ENCODE measurements around the gene TNRC18.

The TNRC18 gene

GRCh38 chr7:5350600-5351385, 72.8 kb downstream of the TNRC18 start:
- no peak overlapping the region for H3K4me3 ChIP-seq (ENCODE audit: low read length)
- no peaks in the 10 kb centered on the region for H3K9me3 ChIP-seq (ENCODE audit: control insufficient read depth, low read length)
- H3K9ac ChIP-seq (ENCODE audit: low read length), result no peak overlapping the region
- peaks cover 22% of the 10 kb centered on the region for H3K4me1 ChIP-seq (ENCODE audit: control insufficient read depth, insufficient read depth, low read length)
- DNase-seq (ENCODE audit: low read depth), result no peak
- no peaks in the 10 kb centered on the region for H3K27me3 ChIP-seq (replicated peaks; ENCODE audit: control insufficient read depth, insufficient read depth, low read length)
- H3K36me3 ChIP-seq (ENCODE audit: control insufficient read depth, insufficient read depth, low read length, severe bottlenecking), result peaks cover 23% of the 10 kb centered on the region

GRCh38 chr7:5350174-5350463, 73.5 kb downstream of the TNRC18 start:
- peaks cover 19% of the 10 kb centered on the region for H3K4me1 ChIP-seq (ENCODE audit: control insufficient read depth, insufficient read depth, low read length)

GRCh38 chr7:5349437-5350173, 74.0 kb downstream of the TNRC18 start:
- H3K4me1 ChIP-seq (ENCODE audit: control insufficient read depth, insufficient read depth, low read length), result peaks cover 14% of the 10 kb centered on the region
- no peaks in the 10 kb centered on the region for H3K9me3 ChIP-seq (ENCODE audit: control insufficient read depth, low read length)
- H3K27me3 ChIP-seq (replicated peaks; ENCODE audit: control insufficient read depth, insufficient read depth, low read length), result no peaks in the 10 kb centered on the region
- H3K4me3 ChIP-seq (ENCODE audit: low read length), result no peak overlapping the region
- no peak overlapping the region for H3K9ac ChIP-seq (ENCODE audit: low read length)
- H3K36me3 ChIP-seq (ENCODE audit: control insufficient read depth, insufficient read depth, low read length, severe bottlenecking), result peaks cover 22% of the 10 kb centered on the region
- no peak for DNase-seq (ENCODE audit: low read depth)

More at GRCh38 chr7:5350174-5350463, 73.5 kb downstream of the TNRC18 start:
- no peaks in the 10 kb centered on the region for H3K9me3 ChIP-seq (ENCODE audit: control insufficient read depth, low read length)
- peaks cover 17% of the 10 kb centered on the region for H3K36me3 ChIP-seq (ENCODE audit: control insufficient read depth, insufficient read depth, low read length, severe bottlenecking)
- no peak overlapping the region for H3K9ac ChIP-seq (ENCODE audit: low read length)
- no peaks in the 10 kb centered on the region for H3K27me3 ChIP-seq (replicated peaks; ENCODE audit: control insufficient read depth, insufficient read depth, low read length)
- DNase-seq (ENCODE audit: low read depth), result no peak
- no peak overlapping the region for H3K4me3 ChIP-seq (ENCODE audit: low read length)

GRCh38 chr7:5349005-5349380, 74.6 kb downstream of the TNRC18 start:
- H3K4me1 ChIP-seq (ENCODE audit: control insufficient read depth, insufficient read depth, low read length), result peaks cover 8% of the 10 kb centered on the region
- H3K4me3 ChIP-seq (ENCODE audit: low read length), result no peak overlapping the region
- DNase-seq (ENCODE audit: low read depth), result no peak
- H3K36me3 ChIP-seq (ENCODE audit: control insufficient read depth, insufficient read depth, low read length, severe bottlenecking), result peaks cover 29% of the 10 kb centered on the region
- H3K9me3 ChIP-seq (ENCODE audit: control insufficient read depth, low read length), result no peaks in the 10 kb centered on the region
- H3K27me3 ChIP-seq (replicated peaks; ENCODE audit: control insufficient read depth, insufficient read depth, low read length), result no peaks in the 10 kb centered on the region
- H3K9ac ChIP-seq (ENCODE audit: low read length), result no peak overlapping the region

GRCh38 chr7:5348134-5349004, 75.3 kb downstream of the TNRC18 start:
- H3K4me3 ChIP-seq (ENCODE audit: low read length), result no peak overlapping the region
- DNase-seq (ENCODE audit: low read depth), result no peak
- H3K9ac ChIP-seq (ENCODE audit: low read length), result peak overlapping the region; percentile 51
- no peaks in the 10 kb centered on the region for H3K27me3 ChIP-seq (replicated peaks; ENCODE audit: control insufficient read depth, insufficient read depth, low read length)
- peaks cover 8% of the 10 kb centered on the region for H3K4me1 ChIP-seq (ENCODE audit: control insufficient read depth, insufficient read depth, low read length)
- peaks cover 32% of the 10 kb centered on the region for H3K36me3 ChIP-seq (ENCODE audit: control insufficient read depth, insufficient read depth, low read length, severe bottlenecking)
- H3K9me3 ChIP-seq (ENCODE audit: control insufficient read depth, low read length), result no peaks in the 10 kb centered on the region

GRCh38 chr7:5345671-5346070, 78.0 kb downstream of the TNRC18 start:
- H3K4me3 ChIP-seq (ENCODE audit: low read length), result no peak overlapping the region
- peaks cover 40% of the 10 kb centered on the region for H3K36me3 ChIP-seq (ENCODE audit: control insufficient read depth, insufficient read depth, low read length, severe bottlenecking)
- no peak overlapping the region for H3K9ac ChIP-seq (ENCODE audit: low read length)
- no peaks in the 10 kb centered on the region for H3K27me3 ChIP-seq (replicated peaks; ENCODE audit: control insufficient read depth, insufficient read depth, low read length)
- H3K4me1 ChIP-seq (ENCODE audit: control insufficient read depth, insufficient read depth, low read length), result peaks cover 8% of the 10 kb centered on the region
- no peak for DNase-seq (ENCODE audit: low read depth)
- H3K9me3 ChIP-seq (ENCODE audit: control insufficient read depth, low read length), result no peaks in the 10 kb centered on the region

GRCh38 chr7:5345171-5345570, 78.5 kb downstream of the TNRC18 start:
- no peak overlapping the region for H3K4me3 ChIP-seq (ENCODE audit: low read length)
- no peak overlapping the region for H3K9ac ChIP-seq (ENCODE audit: low read length)
- no peak for DNase-seq (ENCODE audit: low read depth)
- H3K27me3 ChIP-seq (replicated peaks; ENCODE audit: control insufficient read depth, insufficient read depth, low read length), result no peaks in the 10 kb centered on the region
- H3K36me3 ChIP-seq (ENCODE audit: control insufficient read depth, insufficient read depth, low read length, severe bottlenecking), result peaks cover 43% of the 10 kb centered on the region
- H3K4me1 ChIP-seq (ENCODE audit: control insufficient read depth, insufficient read depth, low read length), result peaks cover 8% of the 10 kb centered on the region
- H3K9me3 ChIP-seq (ENCODE audit: control insufficient read depth, low read length), result no peaks in the 10 kb centered on the region

GRCh38 chr7:5344342-5344741, 79.3 kb downstream of the TNRC18 start:
- DNase-seq (ENCODE audit: low read depth), result no peak
- Histone ChIP-seq H3K36me3 (ENCODE audit: control insufficient read depth, insufficient read depth, low read length, severe bottlenecking) (peaks cover 50% of the 10 kb centered on the region), H3K9me3 (ENCODE audit: control insufficient read depth, low read length) (no peaks in the 10 kb centered on the region), H3K4me1 (ENCODE audit: control insufficient read depth, insufficient read depth, low read length) (peaks cover 8% of the 10 kb centered on the region), H3K9ac (ENCODE audit: low read length) (no peak overlapping the region), H3K4me3 (ENCODE audit: low read length) (no peak overlapping the region), H3K27me3 (replicated peaks; ENCODE audit: control insufficient read depth, insufficient read depth, low read length) (no peaks in the 10 kb centered on the region)

GRCh38 chr7:5343884-5344283, 79.8 kb downstream of the TNRC18 start:
- no peaks in the 10 kb centered on the region for H3K27me3 ChIP-seq (replicated peaks; ENCODE audit: control insufficient read depth, insufficient read depth, low read length)
- peaks cover 5% of the 10 kb centered on the region for H3K4me1 ChIP-seq (ENCODE audit: control insufficient read depth, insufficient read depth, low read length)
- no peak for DNase-seq (ENCODE audit: low read depth)
- H3K36me3 ChIP-seq (ENCODE audit: control insufficient read depth, insufficient read depth, low read length, severe bottlenecking), result peaks cover 55% of the 10 kb centered on the region
- H3K9ac ChIP-seq (ENCODE audit: low read length), result no peak overlapping the region
- no peak overlapping the region for H3K4me3 ChIP-seq (ENCODE audit: low read length)
- no peaks in the 10 kb centered on the region for H3K9me3 ChIP-seq (ENCODE audit: control insufficient read depth, low read length)

GRCh38 chr7:5342631-5343030, 81.0 kb downstream of the TNRC18 start:
- Histone ChIP-seq H3K27me3 (replicated peaks; ENCODE audit: control insufficient read depth, insufficient read depth, low read length) (no peaks in the 10 kb centered on the region), H3K9ac (ENCODE audit: low read length) (no peak overlapping the region), H3K36me3 (ENCODE audit: control insufficient read depth, insufficient read depth, low read length, severe bottlenecking) (peaks cover 64% of the 10 kb centered on the region), H3K4me3 (ENCODE audit: low read length) (no peak overlapping the region), H3K4me1 (ENCODE audit: control insufficient read depth, insufficient read depth, low read length) (no peaks in the 10 kb centered on the region), H3K9me3 (ENCODE audit: control insufficient read depth, low read length) (no peaks in the 10 kb centered on the region)
- DNase-seq (ENCODE audit: low read depth), result no peak

- no peak overlapping the region for H3K9ac ChIP-seq (ENCODE audit: low read length)
- no peaks in the 10 kb centered on the region for H3K4me1 ChIP-seq (ENCODE audit: control insufficient read depth, insufficient read depth, low read length)
- H3K9me3 ChIP-seq (ENCODE audit: control insufficient read depth, low read length), result no peaks in the 10 kb centered on the region
- H3K36me3 ChIP-seq (ENCODE audit: control insufficient read depth, insufficient read depth, low read length, severe bottlenecking), result peaks cover 79% of the 10 kb centered on the region
- no peak for DNase-seq (ENCODE audit: low read depth)
- H3K4me3 ChIP-seq (ENCODE audit: low read length), result no peak overlapping the region
- H3K27me3 ChIP-seq (replicated peaks; ENCODE audit: control insufficient read depth, insufficient read depth, low read length), result no peaks in the 10 kb centered on the region
These were observed 83.7 kb downstream of the TNRC18 start for GRCh38 chr7:5339955-5340354.

All from adipocyte (in vitro differentiated cells).